ENCODE results near the gene USP27X.

GRCh38 chrX:49844611-49845010 is 34.7 kb upstream of the USP27X start:
- TF ChIP-seq, protein P1, sequence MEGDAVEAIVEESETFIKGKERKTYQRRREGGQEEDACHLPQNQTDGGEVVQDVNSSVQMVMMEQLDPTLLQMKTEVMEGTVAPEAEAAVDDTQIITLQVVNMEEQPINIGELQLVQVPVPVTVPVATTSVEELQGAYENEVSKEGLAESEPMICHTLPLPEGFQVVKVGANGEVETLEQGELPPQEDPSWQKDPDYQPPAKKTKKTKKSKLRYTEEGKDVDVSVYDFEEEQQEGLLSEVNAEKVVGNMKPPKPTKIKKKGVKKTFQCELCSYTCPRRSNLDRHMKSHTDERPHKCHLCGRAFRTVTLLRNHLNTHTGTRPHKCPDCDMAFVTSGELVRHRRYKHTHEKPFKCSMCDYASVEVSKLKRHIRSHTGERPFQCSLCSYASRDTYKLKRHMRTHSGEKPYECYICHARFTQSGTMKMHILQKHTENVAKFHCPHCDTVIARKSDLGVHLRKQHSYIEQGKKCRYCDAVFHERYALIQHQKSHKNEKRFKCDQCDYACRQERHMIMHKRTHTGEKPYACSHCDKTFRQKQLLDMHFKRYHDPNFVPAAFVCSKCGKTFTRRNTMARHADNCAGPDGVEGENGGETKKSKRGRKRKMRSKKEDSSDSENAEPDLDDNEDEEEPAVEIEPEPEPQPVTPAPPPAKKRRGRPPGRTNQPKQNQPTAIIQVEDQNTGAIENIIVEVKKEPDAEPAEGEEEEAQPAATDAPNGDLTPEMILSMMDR (conservative IDR thresholded peaks at IDR 0.05; ENCODE audit: low read length) = no peak
- no peak for TF ChIP-seq EZH2phosphoT487 (IDR thresholded peaks at IDR 0.05; ENCODE audit: borderline replicate concordance)
